Stimulated activated CD8-positive, alpha-beta memory T cell treated with anti-CD3 and anti-CD28 coated beads, Interleukin-12 subunit alpha, Interleukin-12 subunit beta, amount 100 ng/mL, for 1 hour (primary cell): ENCODE measurements around the gene CNKSR2.
"Not testable (repeated sequence)": the region's sequence is repeated elsewhere in the genome, so short reads cannot be mapped to it uniquely, and the experiment has no call there.

Experiments
- DNase-seq: peaks from one replicate; pipeline ENCODE4 v3.0.0-alpha.2; 2020; ENCODE audit warnings: low read depth

The CNKSR2 gene

DNA sequence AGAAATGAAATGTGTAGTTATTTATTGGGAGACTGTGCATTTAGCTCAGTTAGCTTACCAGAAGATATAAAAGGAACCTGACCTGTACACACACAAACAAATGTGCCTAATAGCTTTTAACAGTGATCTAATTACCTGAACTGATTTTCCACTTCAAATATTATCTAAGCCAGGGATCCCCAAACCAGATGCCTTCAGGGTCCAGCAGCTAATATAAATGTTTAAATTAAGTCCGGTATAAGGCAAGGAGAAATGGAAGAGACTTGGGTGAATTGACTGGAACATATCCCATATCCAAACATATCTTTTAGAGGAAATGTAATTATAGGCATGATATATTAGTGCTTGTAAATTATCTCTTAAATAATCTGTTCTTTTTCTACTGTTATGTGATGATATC is 66.7 kb downstream of the CNKSR2 start:
- DNase-seq = no peak

DNA sequence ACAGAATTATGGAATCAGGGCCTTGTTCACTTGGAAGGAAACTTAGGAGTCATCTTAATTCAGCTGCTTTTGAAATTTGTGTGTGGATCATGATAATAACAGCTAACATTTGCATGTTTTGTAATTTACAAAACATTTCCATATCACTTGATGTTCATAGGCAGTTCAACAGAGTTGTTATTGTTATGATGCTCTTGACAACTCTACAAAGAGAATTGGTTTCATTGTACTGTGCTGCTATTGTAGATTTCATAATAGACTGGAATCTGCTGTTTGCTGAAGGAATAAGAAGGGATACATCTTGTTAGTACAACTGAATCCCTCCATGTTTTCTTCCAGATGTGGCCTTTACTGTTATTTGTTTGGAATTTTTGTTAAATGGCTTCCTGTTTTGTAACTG is 83.5 kb downstream of the CNKSR2 start:
- DNase-seq = no peak

DNA sequence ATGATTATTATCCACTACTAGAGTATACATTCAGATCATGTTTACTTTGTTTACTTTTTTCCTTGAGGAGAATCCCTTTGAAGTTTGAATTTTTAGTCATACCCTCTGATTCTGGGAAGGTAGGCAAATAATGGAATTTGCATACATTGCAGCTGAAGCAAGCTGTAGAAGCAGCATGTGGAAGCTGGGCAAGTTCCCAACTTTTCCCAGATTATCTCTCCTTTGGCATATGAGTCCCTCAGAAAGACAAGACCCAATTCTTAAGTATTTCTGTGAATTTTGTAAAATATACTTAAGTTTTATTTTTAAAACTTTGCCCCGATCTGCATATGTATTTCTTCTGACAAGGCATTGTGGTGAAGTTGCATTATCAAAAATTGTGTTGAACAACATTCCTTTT is 94.9 kb downstream of the CNKSR2 start:
- no peak for DNase-seq

DNA sequence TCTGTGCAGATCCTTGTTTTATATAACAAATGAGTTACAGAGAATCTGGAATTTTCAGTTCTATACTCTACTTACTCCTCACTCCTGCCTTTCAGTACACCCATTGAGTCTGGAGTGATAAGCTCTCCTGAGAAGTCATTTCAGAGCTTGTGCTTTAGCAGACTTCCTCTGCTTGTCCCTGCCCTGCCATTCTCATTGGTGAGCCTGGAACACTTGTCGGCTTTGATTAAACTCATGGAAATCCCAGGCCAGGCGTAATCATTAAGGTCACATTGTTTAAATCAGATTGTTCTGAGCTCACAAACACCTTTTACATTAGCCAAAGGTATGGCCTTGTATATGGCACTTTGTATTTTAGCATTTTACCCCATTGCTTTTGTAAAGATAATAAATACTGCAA is 102.7 kb downstream of the CNKSR2 start:
- DNase-seq = no peak

DNA sequence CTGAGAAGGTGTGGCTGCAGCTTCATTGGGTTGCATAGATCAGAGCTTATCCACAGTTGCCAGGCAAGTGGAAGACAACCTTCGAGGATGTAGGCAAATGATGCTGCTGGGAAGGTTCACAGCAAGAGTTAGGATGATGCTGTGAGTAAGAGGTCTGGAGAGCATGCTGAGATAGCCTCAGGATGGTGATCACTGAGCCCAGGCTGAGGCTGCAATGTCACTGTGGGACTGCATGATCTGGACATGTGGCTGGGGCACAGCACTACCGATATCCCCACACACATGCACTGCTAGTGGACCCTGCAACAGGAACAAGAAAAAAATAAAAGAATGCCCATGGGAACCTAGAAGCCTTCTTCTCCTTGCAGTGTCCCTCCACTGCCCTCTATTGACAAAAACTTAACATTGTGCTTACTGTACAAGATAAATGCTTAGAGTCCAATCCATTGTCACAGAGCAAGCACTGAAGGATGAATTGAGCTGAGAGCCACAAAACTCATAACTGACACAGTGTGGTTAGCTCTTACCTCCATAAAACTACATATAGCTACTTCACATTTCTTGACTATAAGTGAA is 105.6 kb downstream of the CNKSR2 start:
- no peak for DNase-seq

DNA sequence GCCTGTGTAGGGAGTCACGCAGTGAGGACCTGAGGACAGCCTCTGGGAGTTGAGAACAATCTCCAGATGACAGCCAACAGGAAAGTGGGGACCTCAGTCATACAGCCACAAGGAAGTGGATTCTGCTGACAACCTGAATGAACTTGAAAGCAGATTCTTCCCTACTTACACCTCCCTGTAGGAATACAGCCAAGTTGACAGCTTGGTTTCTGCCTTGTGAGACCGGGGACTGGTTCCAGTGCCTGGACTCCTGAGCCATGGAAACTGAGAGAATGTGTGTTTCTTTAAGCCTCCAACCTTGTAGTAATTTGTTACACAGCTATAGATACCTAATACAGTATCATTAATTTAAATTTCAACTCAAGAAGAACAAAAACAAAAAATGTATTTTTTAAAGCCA is 107.5 kb downstream of the CNKSR2 start:
- no peak for DNase-seq

DNA sequence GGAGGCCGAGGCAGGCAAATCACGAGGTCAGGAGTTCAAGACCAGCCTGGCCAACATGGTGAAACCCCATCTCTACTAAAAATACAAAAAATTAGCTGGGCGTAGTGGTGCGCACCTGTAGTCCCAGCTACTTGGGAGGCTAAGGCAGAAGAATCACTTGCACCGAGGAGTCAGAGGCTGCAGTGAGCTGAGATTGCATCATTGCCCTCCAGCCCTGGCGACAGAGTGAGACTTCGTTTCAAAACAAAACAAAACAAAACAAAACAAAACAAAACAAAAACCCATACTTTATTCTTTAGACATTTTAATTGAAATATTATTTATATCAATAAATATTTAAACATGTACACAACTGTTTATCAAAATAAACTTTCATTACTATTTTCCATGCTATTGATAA is 109.8 kb downstream of the CNKSR2 start:
- not testable (repeated sequence) for DNase-seq

DNA sequence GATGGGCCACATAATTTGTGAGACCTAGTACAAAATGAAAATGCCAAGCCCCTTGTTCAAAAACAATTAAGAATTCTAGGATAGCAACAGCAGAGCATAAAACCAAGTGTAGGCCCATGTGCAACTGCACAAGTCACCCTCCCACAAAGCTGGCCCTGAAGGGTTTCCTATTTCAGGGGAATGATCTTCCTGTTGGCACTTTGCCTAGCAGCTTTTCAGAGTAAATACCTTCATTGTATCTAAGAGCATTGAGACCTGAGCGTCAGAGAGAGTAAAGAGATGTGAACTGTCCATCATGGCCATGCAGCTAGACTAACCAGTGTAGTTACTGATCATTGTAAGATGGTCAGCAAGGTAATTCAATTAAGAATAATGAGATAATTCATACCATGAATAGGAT is 113.6 kb downstream of the CNKSR2 start:
- DNase-seq = no peak

DNA sequence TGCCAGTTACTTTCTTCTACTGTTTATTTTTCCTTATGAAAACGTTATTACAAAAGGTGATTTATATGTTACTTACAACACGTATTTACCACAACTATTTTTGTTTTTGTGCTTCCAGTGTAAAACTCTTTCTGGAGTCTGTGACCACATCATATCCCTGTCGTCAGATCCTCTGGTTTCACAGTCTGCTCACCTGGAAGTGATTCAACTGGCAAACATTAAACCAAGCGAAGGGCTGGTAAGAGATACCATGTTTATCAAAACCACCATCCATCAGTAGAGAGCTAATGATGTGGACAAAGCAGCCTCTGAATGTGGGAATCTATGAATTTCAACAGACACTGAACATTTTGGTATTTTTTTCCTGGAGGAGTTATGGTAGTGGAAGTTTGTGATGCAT is 116.1 kb downstream of the CNKSR2 start:
- DNase-seq = no peak

DNA sequence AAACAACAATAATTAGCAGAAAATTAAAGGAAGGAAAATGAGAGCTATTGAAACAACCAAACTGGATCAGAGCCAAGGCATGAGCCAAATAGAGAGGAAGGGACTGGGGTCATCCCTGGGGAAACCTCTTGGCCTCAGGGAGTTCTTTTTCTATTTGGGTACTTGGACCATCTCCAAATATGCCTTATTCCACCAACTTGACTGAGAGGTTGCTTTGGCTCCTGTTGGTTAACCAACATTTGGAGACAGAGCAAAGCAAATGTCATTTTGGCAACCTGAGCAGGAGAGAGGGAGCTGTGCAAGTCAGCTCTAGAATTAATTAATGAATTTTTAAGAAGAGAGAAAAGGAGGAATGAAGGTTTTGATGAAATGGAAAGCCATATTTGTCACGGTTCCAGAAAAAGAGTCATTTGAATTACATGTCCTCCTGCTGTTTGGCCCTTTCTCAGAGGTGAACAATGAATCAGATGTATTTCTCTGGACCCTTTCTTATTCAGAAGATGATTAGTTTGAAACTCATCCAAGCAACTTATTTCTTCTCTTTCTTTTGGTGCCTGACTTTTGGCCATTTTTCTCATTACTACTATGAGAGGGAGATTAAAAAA is 119.1 kb downstream of the CNKSR2 start:
- no peak for DNase-seq

DNA sequence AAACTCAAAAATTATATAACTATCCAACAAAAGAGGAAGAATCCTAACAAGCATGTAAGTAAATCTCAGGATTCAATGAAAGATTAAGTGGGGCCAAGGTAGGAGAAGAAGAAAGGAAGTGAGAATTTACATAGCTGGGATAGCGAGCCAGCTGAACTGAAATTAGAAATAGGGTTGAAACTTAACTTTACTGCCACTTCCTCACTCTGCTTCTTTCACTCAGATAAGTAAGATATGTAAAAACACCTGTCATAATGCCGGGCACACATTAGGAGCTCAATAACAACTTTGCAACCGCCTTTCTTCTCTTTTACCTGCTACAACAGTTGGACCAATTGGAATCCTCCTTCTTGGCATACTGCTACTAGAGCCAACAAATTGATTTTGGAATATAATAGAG is 129.4 kb downstream of the CNKSR2 start:
- no peak for DNase-seq

DNA sequence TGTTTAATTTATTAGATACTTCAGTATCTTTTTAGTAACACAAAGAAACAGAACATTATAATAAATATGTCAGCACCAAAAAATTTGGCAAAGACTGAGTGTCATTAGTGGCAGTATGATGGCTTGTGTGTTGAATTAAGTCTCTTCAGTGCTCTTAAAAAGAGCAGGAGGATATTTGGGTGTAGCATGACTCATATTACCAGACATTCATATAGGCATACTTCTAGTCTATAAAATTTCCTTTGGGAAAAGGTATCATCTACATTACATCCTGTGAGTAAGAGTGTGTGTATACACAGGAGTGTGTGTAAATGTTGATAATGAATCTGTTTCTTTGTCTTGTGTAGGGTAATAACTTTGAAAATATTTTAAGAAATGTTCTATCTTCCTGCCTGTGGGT is 135.7 kb downstream of the CNKSR2 start:
- DNase-seq = no peak

DNA sequence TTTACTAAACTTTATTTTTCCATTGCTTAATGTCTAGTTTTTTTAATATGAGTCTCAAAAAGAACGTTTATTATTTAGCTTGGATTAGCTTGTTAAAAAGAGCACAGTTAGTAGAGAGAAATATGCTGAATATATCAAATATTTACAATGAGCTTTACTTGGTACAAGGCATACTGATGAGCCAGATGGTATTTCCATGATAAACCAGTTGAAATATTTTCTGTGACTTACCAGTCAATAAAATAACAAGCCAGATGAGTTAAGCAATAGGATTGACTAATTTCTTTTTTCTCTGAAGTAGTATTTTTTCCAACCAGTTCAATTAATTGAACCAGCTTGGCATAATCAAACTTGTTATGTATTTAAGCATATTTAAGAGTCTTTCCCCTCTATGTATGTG is 149.8 kb downstream of the CNKSR2 start:
- no peak for DNase-seq

DNA sequence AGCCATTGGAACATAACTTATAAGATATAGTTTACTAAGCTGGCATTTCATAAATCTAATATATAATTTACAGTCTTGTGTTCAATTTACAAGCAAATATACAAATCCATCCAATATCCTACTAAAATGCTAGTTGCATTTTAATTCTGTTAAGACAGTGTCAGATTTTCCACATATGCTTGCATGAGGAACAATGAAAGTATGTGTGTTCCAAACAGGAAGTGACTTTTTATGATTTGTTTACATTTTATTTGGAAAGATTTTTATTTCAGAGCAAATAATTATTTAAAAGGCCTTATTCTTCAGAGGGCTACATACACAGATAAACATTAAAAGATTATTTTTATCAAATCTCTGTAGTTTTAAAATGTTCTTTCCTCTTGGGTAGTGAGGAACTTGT is 153.9 kb downstream of the CNKSR2 start:
- DNase-seq = no peak

DNA sequence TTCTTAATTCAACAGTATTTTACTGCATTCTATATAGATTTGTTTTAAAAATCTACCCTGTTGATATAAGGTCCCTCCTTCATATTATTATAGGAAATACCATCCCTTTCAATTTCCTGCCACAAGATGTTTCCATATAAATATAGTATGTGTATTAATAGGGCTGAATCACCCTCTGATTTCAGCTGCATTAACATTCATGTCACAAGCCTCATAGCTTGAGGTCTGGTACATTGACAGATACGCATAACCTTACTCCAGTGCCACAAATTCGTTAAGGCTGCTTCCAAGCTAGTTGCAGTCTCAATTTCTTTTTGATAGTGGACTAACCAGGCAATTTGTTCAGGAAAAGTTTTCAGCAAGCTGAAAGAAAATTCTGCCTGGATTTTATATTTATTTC is 155.6 kb downstream of the CNKSR2 start:
- no peak for DNase-seq

DNA sequence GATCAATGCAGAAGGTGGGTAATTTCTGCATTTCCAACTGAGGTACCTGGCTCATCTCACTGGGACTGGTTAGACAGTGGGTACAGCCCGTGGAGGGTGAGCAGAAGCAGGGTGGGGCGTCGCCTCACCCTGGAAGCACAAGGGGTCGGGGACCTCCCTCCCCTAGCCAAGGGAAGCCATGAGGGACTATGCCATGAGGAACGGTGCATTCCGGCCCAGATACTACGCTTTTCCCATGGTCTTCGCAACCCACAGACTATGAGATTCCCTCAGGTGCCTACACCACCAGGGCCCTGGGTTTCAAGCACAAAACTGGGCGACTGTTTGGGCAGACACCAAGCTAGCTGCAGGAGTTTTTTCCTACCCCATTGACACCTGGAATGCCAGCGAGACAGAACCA is 170.4 kb downstream of the CNKSR2 start:
- DNase-seq = not testable (repeated sequence)

DNA sequence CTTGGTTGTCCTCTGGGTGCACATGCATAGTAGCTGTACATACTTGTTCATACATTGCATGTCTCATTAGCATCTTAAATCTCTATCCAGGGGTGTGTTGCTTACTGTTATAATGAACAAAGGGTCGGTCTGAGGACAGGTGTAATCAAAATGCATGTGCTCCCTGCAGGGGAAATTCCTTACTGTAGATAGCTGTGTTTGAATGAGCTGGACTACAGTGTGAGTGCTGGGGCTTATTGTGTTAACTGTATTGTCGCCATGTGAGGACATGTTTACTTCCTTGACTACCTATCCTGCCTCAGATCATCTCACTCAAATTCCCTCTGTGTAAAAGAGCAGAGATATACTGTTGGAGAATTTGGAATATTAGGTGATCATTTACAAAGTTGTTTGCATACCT is 185.2 kb downstream of the CNKSR2 start:
- no peak for DNase-seq

DNA sequence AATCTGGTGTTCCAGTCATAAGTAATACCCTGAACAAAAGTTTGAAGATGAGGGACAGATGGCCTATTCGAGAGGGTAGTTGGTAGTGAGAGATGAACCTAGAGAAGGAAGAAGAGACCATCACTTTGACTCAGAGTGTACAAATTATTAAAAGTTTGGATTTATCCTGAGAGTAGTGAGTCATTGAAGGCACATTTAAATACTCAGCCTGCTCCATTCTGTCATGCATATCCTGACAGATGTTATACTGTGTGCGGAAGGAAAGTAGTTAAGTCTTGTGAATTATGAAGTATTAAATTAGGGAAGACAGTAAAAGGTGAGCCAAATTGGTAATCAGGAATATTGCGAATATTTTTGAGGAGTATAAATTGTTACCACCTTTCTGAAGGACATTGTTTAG is 190.8 kb downstream of the CNKSR2 start:
- DNase-seq = no peak

DNA sequence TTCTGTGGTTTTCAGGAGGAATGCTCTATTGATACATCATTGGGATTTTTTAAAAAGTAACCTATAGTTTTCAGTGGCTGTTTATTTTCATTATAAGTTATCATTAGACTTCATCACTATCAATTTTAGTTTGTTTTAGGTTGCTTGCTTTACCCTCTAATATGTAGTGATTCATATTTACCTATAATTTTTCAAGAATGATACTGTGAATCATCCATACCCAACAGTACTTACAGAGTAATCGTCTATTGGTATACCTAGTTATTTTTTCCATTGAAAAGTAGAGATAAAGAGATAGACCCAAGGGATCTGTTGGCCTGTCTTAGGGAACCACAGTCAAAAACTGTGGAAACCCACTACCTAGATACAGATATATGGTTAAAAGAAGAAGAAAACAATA is 200.6 kb downstream of the CNKSR2 start:
- no peak for DNase-seq

DNA sequence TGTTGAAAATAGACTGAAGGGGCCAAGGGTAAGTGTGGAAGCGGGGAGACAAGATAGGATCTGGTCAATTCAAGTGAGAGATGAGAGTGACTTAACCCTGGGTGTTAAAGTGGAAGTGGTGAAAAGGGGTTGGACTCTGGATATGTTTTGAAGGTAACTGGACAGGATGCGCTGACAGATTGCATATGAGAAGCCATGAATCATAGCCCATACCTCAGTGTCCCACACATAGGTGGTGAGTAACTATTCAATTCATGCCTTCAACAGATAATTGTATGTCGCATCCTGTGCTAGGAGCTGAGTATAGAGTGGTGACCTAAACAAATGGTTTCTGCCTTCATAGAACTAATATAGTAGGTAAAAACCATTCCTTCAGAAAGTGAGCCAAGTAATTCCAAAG is 207.3 kb downstream of the CNKSR2 start:
- DNase-seq = no peak

DNA sequence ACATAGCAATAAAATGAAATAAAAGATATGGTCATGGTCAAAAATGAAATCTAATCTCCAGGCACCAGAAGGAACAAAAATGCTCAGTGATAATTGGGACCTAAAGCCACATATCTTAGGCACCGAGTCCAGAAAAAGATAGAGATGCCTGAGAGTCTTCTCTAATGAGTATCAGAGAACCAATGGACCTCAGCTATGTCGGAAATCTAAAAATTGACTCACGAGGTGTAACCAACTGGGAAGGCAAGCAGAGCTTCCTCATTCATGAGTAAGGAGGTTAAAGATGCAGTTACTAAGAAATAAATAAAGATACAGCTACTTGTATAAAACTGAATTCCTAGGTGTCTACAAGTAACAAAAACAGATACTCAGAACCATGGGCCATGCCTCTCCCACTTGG is 211.8 kb downstream of the CNKSR2 start:
- DNase-seq = no peak

DNA sequence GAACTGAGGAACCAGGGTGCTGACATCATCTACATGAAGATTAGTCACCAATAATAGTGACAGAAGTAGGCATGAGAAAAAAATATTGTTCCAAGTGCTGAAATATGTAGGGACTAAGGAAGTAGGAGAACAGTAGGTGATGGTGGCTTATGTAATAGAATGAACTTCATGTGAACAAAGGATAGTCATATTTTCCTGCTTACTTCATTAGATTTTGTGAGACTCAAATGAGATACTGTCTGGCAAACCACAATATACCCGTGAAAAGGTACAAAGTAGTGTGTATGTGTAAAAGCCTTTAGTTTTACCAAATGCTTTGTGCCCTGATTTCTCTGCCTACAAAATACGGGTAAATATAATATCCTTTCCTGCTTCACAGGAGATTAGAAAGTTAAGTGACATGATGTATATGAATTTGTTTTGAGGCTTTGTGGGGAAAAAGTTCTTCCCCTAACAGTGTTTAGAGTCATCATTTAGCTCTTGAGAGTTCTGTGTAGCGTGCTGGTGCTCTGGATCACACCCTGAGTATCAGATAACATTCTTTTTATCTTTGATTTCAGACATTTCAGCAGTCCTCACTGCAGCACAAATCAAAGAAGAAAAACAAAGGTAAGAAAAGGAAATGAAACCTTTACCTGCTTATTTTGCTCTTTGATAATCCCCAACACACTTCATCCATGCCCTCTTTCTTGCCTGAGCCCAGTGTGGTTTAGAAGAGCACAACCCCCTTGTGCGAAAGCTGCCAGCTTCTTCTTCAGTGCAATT is 216.0 kb downstream of the CNKSR2 start:
- no peak for DNase-seq

DNA sequence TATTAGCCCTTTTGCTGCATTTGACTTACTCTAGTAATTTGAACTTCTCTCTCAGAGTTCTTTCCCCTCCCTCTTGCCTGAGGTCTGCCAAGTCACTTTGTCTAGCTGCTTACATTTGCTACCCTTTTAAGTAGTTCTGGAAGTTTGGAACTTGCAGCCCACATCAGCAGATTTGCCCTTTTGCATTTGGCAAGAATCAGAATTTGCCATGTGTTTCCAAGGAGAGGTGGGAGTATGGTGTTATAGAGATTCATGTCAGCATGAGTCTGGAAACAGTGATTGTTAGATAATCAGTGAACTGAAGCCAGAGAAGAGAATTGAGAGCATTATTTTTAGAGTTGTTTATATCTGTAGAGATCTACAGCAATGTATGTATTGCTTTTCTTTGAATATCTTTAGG is 231.8 kb downstream of the CNKSR2 start:
- no peak for DNase-seq

DNA sequence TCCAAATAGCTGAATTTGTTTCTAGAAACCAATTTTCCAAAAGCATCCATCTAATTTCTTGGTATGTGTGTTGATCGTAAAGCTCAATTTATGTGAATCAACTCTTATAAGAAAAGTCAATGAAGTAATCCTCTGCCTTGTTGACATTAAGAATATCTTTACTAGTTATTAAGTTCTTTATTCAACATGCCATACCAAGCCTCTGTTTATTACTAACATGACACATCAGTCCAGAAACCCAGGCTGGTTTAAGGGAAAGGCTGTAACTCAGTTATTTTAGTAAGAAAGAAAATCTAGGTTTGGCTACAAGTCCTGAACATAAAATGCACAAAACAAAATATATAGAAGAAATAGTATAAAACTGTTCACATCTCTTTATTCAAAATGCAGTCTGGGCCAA is 235.9 kb downstream of the CNKSR2 start:
- no peak for DNase-seq
